Measurements from ENCODE around the gene BEST2.

Gene BEST2

GRCh38 chr19:12784871-12785430 is 33.4 kb downstream of the BEST2 start:
- peak overlapping the region; percentile 100 for H3K27ac ChIP-seq
- DNase-seq (ENCODE audit: low read depth, low spot score) = no peak

GRCh38 chr19:12785431-12786031 is 33.9 kb downstream of the BEST2 start:
- DNase-seq (ENCODE audit: low read depth, low spot score) = no peak
- peak overlapping the region; percentile 100 for H3K27ac ChIP-seq

GRCh38 chr19:12786141-12786870 is 34.7 kb downstream of the BEST2 start:
- DNase-seq (ENCODE audit: low read depth, low spot score) = no peak
- peak overlapping the region; percentile 100 for H3K27ac ChIP-seq

DNA sequence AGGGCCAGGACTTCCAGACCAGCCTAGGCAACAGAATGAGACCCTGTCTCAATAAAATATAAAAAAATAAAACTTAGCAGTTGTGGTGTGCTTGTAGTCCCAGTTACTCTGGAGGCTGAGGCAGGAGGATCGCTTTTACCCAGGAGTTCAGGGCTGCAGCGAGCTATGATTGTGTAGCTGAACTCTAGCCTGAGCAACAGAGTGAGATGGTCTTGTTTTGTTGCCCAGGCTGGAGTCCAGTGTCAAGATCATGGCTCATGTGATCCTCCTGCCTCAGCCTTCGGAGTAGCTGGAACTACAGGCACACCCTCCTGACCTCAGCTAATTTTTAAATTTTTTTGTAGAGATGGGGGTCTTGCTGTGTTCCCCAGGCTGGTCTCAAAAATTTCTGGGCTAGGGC is 35.4 kb downstream of the BEST2 start:
- H3K27ac ChIP-seq = peak overlapping the region; percentile 100
- no peak for DNase-seq (ENCODE audit: low read depth, low spot score)

DNA sequence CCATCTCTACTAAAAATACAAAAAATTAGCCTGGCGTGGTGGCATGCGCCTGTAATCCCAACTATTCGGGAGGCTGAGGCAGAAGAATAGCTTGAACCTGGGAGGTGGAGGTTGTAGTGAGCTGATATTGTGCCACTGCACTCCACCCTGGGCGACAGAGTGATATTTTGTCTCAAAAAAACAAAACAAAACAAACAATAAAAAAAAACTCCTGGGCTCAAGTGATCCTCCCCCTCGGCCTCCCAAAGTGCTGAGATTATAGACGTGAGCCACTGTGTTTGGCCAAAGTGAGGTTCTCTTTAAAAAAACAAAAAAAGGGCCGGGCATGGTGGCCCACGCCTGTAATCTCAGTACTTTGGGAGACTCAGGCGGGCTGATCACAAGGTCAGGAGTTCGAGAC is 35.9 kb downstream of the BEST2 start:
- H3K27ac ChIP-seq = peak overlapping the region; percentile 100
- no peak for DNase-seq (ENCODE audit: low read depth, low spot score)

GRCh38 chr19:12788042-12788681 is 36.6 kb downstream of the BEST2 start:
- DNase-seq (ENCODE audit: low read depth, low spot score) = no peak
- H3K27ac ChIP-seq = peak overlapping the region; percentile 100

DNA sequence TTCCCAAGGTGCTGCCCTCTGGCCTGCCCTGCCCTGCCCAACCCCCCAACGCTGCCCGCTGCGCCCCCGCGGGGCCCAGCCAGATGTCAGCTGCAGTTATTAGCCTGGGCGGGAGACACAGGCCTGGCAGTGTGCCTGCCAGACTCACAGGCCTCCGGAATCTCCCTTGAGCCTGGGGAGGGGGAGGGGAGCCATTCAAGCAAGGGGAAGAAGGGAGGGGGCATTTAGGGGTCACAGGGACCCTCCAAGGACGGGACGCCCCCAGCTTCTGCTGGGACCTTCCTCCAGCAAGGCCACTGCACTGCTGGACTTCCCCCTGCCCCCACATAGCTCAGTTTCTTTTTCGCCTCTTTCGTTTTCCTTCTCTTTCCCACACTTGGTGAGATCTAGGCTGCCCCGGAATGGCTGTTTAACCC is 37.1 kb downstream of the BEST2 start:
- no peak for DNase-seq (ENCODE audit: low read depth, low spot score)
- H3K27ac ChIP-seq = peak overlapping the region; percentile 100

DNA sequence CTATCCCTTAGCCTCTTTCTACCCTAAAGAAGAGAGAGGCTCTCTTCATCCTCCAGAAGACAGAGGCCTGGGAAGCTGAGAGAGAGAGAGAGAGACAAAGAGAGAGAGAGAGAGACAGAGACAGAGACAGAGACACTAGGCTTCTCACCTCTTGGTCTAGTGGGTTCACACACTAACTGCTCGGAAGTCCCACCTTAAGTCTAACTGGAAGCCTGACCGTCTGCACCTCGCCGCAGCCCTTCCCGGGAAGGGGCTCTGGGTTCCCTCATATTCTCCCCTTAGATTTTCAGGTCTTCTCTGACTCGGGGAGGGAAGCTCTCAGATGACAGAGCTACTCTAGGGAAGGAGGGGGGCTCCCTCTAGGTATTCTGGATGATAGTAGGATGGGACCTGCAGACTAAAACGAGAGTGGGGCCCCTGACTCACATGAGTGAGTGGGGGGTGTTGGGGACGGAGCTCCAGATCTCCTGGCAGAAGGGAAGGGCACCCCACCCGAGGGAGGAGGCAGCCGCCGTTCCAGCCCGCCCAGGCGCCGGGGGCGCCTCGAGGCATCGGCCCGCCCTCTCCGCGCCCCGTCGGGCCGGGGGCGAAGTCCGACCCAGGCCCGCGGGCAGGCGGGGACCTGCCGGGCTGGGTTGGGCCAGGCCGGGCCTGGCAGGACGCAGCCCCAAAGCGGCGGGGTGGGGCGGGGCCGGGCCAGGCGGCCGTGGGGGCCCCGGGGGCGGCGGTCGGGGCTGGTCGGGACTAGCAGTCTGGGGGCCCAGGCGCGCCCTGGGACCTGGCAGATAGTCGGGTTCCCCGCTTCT is 37.7 kb downstream of the BEST2 start:
- peak overlapping the region; percentile 100 for H3K27ac ChIP-seq
- DNase-seq (ENCODE audit: low read depth, low spot score) = no peak

DNA sequence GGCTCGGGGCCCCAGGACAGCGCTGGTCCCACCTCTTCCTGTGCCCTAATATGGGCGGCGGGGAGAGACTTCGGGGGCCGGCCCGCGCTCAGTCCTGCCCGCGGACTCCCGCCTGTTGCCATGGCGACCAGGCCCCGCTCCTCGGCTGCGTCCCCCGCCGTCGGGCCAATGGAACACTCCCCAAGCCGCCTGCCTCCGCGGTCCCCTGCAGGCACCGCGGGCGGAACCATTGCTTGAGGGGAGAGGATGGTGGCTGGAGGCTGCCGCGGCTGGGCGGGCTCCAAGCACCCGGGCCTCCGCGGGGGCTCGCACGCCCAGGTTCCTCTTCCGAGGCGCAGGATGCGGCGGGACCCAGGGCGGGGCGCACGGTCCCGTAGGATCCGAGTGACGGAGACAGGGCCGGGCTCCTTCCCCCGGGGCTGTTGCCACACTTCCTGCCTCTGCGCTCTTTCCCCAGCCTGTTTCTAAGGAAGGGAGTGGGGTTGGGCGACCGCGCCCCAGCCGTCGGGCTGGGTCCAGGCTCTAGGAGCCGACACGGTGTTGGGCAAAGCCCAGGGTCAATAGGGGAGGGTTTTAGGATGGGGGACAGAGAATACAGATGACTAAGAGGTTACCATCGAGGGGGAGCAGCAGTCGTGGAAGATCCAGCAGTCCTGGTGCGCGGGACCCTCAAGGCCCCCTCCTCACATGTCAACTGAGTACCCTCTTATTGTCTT is 38.5 kb downstream of the BEST2 start:
- DNase-seq (ENCODE audit: low read depth, low spot score) = peak; percentile 84
- peak overlapping the region; percentile 100 for H3K27ac ChIP-seq

DNA sequence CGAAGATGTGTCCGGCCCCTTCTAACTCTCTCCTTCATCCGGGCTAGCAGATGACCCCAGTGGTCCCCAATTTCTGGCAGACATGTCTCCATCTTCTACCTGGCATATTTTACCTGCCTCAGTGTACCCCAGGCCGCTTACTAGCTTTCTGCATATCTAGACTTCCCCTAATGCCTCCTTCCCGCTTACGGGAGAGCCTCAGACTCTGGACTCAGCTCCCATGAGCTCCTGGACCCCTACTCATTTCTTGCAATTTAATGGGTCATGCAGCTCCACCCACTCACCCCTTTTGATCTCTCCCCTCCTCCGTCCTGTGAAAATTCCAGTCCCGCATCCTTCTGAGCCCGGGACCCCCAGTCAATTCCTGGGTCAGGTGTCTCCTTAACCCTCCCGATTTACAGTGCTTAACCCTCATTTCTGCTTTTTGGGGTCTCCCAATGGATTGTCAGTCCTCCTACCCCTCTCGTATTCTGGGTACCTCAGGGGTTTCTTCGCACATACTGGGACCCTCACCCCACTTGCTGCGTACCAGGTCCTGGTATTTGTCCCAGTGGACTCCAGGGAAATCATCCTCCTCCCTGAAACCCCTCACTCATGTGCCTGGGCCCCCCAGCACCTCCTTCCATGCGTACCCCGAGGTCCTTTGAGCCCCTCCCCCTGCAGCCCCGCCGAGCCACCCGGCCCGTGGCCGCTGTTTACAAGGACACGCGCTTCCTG is 39.2 kb downstream of the BEST2 start:
- peak overlapping the region; percentile 100 for H3K27ac ChIP-seq
- DNase-seq (ENCODE audit: low read depth, low spot score) = no peak

DNA sequence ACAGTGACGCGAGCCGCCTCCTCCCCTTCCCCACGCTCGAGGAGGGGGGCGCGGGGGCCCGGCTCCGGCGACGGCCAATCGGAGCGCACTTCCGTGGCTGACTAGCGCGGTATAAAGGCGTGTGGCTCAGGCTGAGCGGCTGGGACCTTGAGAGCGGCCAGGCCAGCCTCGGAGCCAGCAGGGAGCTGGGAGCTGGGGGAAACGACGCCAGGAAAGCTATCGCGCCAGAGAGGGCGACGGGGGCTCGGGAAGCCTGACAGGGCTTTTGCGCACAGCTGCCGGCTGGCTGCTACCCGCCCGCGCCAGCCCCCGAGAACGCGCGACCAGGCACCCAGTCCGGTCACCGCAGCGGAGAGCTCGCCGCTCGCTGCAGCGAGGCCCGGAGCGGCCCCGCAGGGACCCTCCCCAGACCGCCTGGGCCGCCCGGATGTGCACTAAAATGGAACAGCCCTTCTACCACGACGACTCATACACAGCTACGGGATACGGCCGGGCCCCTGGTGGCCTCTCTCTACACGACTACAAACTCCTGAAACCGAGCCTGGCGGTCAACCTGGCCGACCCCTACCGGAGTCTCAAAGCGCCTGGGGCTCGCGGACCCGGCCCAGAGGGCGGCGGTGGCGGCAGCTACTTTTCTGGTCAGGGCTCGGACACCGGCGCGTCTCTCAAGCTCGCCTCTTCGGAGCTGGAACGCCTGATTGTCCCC is 39.9 kb downstream of the BEST2 start, which contains the start of gene JUNB:
Gene JUNB, plus strand, starts transcription at position 142 of the 706 bp plus-strand sequence. Its CDS starts 286 bp downstream, at position 428.
- DNase-seq (ENCODE audit: low read depth, low spot score) = peak; percentile 89
- peak within 1 kb of the TSS; percentile 100 for H3K27ac ChIP-seq

DNA sequence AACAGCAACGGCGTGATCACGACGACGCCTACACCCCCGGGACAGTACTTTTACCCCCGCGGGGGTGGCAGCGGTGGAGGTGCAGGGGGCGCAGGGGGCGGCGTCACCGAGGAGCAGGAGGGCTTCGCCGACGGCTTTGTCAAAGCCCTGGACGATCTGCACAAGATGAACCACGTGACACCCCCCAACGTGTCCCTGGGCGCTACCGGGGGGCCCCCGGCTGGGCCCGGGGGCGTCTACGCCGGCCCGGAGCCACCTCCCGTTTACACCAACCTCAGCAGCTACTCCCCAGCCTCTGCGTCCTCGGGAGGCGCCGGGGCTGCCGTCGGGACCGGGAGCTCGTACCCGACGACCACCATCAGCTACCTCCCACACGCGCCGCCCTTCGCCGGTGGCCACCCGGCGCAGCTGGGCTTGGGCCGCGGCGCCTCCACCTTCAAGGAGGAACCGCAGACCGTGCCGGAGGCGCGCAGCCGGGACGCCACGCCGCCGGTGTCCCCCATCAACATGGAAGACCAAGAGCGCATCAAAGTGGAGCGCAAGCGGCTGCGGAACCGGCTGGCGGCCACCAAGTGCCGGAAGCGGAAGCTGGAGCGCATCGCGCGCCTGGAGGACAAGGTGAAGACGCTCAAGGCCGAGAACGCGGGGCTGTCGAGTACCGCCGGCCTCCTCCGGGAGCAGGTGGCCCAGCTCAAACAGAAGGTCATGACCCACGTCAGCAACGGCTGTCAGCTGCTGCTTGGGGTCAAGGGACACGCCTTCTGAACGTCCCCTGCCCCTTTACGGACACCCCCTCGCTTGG is 40.7 kb downstream of the BEST2 start:
- DNase-seq (ENCODE audit: low read depth, low spot score) = no peak
- H3K27ac ChIP-seq = peak overlapping the region; percentile 100

GRCh38 chr19:12792853-12793289 is 41.3 kb downstream of the BEST2 start:
- no peak for DNase-seq (ENCODE audit: low read depth, low spot score)
- H3K27ac ChIP-seq = peak overlapping the region; percentile 100

- peak; percentile 82 for DNase-seq (ENCODE audit: low read depth, low spot score)
- peak overlapping the region; percentile 100 for H3K27ac ChIP-seq
Observed at GRCh38 chr19:12793290-12794195, 42.0 kb downstream of the BEST2 start.

DNA sequence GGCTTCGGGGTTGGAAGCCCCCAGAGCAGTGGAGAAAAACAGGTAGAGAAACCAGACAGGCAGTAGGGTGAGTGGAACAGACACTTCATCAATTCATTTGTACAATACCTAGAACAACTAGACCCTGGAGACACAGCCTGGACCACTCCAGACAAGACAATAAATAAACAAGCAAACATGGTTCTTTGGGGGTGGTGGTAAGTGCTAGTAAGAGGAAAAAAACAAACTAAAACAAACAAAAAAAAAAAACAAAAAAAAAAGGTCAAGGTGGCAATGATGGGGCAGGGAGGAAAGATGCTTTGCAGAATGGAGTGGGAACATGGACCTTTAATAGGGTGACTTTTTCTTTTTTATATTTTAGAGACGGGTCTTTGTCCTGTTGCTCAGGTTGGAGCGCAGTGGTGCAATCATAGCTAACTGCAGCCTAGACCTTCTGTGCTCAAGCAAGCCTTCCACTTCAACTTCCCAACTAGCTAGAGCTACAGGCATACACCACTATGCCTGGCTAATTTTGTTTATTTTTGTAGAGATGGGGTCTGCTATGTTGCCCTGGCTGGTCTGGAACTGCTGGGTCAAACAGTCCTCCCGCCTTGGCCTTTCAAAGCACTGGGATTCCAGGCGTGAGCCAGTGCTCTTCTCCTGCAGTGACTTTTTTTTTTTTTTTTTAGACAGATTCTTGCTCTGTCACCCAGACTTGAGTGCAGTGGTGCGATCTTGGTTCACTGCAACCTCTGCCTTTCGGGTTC is 42.8 kb downstream of the BEST2 start:
- no peak for DNase-seq (ENCODE audit: low read depth, low spot score)
- peak overlapping the region; percentile 100 for H3K27ac ChIP-seq

DNA sequence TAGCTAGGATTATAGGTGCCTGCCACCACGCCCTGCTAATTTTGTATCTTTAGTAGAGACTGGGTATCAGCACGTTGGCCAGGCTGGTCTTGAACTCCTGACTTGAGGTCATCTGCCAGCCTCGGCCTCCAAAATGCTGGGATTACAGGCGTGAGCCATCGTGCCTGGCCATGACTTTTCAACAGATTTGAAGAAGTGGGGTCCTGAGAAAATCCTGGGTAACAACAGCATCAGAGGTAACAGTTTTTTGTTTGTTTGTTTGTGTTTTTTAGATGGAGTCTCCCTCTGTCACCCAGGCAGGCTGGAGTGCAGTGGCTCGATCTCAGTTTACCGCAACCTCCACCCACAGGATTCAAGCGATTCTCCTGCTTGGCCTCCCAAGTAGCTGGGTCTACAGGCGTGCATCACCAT is 43.4 kb downstream of the BEST2 start:
- H3K27ac ChIP-seq = peak overlapping the region; percentile 100
- no peak for DNase-seq (ENCODE audit: low read depth, low spot score)
